ENCODE data around the gene BLCAP. TPM values are rescaled to one million over a fixed set of nuclear protein-coding genes. Genes with fewer than 3 reads are reported as not detected.

BLCAP gene
- total RNA-seq, 1 experiment from 2014 or later = 54.3 TPM

- Histone ChIP-seq H3K18ac (ENCODE audit: insufficient read length, low read depth, low read length) (no peak overlapping the region), H2AK5ac (ENCODE audit: insufficient read length, low read length) (no peak overlapping the region), H3K4me2 (ENCODE audit: insufficient read depth, insufficient read length, low read length) (no peak overlapping the region), H3K56ac (ENCODE audit: insufficient read length, low read depth, low read length) (no peak overlapping the region), H3K27me3 (ENCODE audit: insufficient read depth, low read length) (no peaks in the 10 kb centered on the region), H2BK12ac (ENCODE audit: insufficient read length, low read depth, low read length) (no peak overlapping the region), H2BK5ac (ENCODE audit: insufficient read length, low read length) (no peak overlapping the region), H3K9me3 (ENCODE audit: control insufficient read depth, low read depth, low read length) (no peaks in the 10 kb centered on the region), H4K8ac (replicated peaks; ENCODE audit: insufficient read length, low read depth, low read length) (no peak overlapping the region), H4K91ac (ENCODE audit: insufficient read length, low read depth, low read length) (no peak overlapping the region), H3K23ac (ENCODE audit: insufficient read length, low read depth, low read length) (no peak overlapping the region), H3T11ph (ENCODE audit: low read length) (no peak overlapping the region), H2AFZ (ENCODE audit: low read length) (no peak overlapping the region), H2BK20ac (ENCODE audit: low read depth, low read length, poor library complexity, severe bottlenecking) (no peak overlapping the region), H3K79me2 (ENCODE audit: insufficient read depth, low read length) (no peaks in the 10 kb centered on the region), H3K4me1 (ENCODE audit: insufficient read depth, low read length) (no peaks in the 10 kb centered on the region; the same call in 1 of the 2 replicates), H2BK15ac (ENCODE audit: low read depth, low read length) (no peak overlapping the region), H3K27ac (ENCODE audit: insufficient read length, low read depth, low read length) (no peak overlapping the region), H3K9ac (ENCODE audit: extremely low read depth, insufficient read length, low read length) (no peak overlapping the region), H4K20me1 (ENCODE audit: control insufficient read depth, insufficient read depth, insufficient read length) (no peaks in the 10 kb centered on the region), H4K5ac (ENCODE audit: insufficient read length, low read depth, low read length) (no peak overlapping the region), H2BK120ac (ENCODE audit: low read depth, low read length, poor library complexity, severe bottlenecking) (no peak overlapping the region), H3K79me1 (ENCODE audit: insufficient read depth, low read depth, low read length, poor library complexity, severe bottlenecking) (no peaks in the 10 kb centered on the region), H3K14ac (ENCODE audit: insufficient read depth, low read length) (no peak overlapping the region), H3K23me2 (ENCODE audit: insufficient read length, low read depth, low read length, poor library complexity, severe bottlenecking) (no peaks in the 10 kb centered on the region), H3K4ac (ENCODE audit: low read depth, low read length) (no peak overlapping the region)
- no CpG with 5 or more reads among the region's 3 CpGs for WGBS (ENCODE audit: extremely low coverage, insufficient read length, low lambda C conversion rate)
- Mint-ChIP-seq H3K4me3 (no peak overlapping the region), H3K4me1 (peaks cover 26 to 34% of the 10 kb centered on the region in 2 experiments), H3K9me3 (peaks cover 16 to 18% of the 10 kb centered on the region in 2 experiments), H3K27ac (no peak overlapping the region; a peak in 1 of 7 replicates), H3K36me3 (ENCODE audit: insufficient read depth in 1 of 3, low read depth in 3 of 3) (peaks cover 0 to 23% (median 2%) of the 10 kb centered on the region in 3 experiments; a peak in 6 of 7 replicates), H3K27me3 (ENCODE audit: low read depth) (peaks cover 5% of the 10 kb centered on the region; the same call in 1 of the 2 replicates)
- peak; percentile 7 for DNase-seq
- TF ChIP-seq CTCF (conservative IDR thresholded peaks at IDR 0.05) = no peak
Measured at GRCh38 chr20:37484331-37484730, 43.3 kb downstream of the BLCAP start.
